Measurements from ENCODE around the gene NLRP11.
A peak's percentile ranks its signal among the peaks of the same experiment; 100 is the strongest.

NLRP11 gene

DNA sequence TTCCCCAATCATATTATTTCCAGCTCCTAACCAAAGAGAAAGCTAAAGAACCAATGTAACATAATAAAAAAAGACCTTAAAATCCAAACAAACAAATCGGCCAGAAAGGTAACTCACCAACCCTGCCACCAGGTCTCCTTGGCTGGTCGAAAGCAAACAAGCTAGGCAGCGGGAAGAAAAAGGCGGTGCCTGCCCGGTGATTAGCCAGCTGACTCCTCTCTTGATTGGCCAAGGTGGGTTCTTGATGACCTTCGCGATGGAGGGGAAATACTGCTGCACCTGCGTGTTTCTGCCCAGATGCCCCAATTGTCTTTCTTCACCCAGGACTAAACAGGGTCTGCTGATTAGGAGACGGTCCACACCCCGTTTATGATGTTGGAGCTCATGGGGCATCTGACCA lies at the start of gene NLRP11:
TSS of gene NLRP11 (minus strand) at position 154 of the 400 bp plus-strand sequence. CDS start 13,825 bp downstream, outside the sequence.
- DNase-seq, result no peak

DNA sequence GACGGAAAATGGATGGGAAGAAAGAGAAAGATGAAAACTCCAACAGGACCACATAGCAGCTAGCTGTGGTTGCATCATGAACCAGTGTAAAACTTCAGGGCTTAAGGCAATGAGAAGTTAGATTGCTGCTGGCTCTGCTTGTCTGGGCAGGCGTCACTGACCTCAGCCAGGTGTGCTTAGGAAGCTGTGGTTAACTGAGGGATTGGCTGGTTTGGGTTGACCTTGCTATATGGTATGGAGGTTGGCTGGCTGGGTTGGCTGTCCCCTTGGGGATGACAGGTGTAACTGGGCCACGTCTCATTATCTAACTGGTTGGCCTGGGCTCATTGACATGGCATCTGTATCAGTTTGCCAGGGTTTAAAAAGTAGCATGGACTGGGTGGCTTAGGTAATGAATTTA lies 45.4 kb upstream of the NLRP11 start:
- DNase-seq, result no peak

DNA sequence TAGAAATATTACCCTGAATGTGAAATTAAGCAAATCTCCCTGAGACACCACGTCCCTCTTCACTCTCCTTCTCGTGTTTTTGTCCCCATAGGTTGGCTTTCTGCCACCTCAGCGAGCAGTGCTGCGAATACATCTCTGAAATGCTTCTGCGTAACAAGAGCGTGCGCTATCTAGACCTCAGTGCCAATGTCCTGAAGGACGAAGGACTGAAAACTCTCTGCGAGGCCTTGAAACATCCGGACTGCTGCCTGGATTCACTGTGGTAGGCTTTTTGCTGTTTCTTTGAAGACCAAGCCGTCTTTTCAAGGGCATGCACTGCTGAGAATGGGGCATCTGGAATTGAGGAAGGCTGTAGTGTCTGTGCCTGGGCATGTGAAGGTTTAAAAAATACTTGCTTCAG lies 38.9 kb upstream of the NLRP11 start:
- DNase-seq, result no peak

DNA sequence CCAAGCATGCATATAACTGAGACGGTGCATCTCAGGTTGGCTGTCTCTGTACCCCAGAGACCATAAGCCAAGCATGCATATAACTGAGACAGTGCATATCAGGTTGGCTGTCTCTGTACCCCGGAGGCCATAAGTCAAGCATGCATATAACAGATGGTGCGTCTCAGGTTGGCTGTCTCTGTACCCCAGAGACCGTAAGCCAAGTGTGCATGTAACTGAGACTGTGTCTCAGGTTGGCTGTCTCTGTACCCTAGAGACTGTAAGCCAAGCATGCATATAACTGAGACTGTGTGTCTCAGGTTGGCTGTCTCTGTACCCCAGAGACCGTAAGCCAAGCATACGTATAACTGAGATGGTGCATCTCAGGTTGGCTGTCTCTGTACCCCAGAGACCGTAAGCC lies 35.3 kb upstream of the NLRP11 start:
- no peak for DNase-seq

DNA sequence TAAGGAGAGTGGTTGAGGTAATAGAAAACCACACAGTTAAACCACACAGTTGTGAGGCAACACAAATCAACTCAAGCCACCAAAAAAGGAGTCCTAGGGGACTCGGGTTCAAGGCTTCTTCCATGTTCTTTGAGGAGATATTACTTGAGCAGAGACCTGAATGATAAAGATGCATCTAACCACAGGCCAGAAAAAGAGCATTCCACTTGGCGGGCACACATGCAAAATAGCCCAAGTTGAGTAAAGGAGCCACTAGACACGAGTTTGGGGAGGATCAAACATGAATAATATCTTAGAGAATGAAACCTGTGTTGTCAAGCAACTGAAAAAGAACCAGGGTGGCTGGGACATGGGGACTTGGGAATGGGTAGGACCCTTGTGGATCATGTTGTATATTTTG lies 34.7 kb upstream of the NLRP11 start:
- DNase-seq, result no peak

DNA sequence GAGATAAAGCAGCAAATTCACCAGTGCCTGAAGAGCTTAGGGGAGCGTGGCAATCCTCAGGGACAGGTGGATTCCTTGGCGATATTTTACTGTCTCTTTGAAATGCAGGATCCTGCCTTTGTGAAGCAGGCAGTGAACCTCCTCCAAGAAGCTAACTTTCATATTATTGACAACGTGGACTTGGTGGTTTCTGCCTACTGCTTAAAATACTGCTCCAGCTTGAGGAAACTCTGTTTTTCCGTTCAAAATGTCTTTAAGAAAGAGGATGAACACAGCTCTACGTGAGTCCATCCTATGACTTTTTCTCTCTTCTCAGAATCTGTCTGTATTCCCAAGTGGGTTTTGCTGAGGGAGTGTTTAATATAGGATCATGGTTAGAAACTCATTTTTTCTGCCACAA lies 27.2 kb upstream of the NLRP11 start:
- no peak for DNase-seq

DNA sequence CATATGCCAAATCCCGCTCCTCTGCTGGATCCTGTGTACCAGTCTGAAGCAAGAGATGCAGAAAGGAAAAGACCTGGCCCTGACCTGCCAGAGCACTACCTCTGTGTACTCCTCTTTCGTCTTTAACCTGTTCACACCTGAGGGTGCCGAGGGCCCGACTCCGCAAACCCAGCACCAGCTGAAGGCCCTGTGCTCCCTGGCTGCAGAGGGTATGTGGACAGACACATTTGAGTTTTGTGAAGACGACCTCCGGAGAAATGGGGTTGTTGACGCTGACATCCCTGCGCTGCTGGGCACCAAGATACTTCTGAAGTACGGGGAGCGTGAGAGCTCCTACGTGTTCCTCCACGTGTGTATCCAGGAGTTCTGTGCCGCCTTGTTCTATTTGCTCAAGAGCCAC lies 26.6 kb upstream of the NLRP11 start:
- no peak for DNase-seq

DNA sequence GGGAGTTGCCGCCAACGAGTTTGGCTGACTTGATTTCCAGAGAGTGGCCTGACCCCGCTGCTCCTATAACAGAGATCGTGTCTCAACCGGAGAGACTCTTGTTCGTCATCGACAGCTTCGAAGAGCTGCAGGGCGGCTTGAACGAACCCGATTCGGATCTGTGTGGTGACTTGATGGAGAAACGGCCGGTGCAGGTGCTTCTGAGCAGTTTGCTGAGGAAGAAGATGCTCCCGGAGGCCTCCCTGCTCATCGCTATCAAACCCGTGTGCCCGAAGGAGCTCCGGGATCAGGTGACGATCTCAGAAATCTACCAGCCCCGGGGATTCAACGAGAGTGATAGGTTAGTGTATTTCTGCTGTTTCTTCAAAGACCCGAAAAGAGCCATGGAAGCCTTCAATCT lies 26.2 kb upstream of the NLRP11 start:
- DNase-seq, result no peak

DNA sequence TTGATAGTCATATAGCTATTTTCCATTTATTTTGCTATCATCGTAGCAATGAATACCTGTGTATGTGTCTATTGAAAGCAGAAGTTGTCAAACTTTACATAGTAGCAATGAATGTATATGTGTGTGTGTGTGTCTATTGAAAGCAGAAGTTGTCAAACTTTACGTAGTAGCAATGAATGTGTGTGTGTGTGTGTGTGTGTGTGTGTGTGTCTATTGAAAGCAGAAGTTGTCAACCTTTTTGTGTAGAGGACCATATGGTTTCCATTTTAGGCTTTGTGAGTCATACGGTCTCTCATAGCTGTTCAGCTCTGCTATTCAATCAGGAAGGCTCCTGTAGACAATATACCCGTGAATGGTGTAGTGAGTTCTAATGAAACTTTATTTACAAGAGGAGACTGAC lies 25.4 kb upstream of the NLRP11 start:
- DNase-seq, result no peak

DNA sequence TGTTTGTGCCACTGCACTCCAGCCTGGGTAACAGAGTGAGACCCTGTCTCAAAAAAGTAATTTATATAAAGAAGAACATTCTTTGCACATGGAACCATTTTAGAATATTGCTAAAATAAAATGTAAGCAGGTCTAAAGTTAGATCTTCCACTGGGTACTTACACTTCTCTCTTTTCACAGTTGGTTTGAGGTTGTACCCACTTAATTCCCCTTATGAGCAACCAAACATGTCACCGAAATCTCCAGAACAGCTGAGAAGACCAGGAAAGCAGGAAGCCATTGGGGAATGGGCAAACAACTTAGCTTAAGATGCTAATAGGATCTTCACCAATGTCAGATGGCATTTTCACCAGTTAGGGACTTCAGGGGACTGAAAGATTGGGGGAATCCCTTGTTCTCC lies 23.4 kb upstream of the NLRP11 start:
- no peak for DNase-seq

DNA sequence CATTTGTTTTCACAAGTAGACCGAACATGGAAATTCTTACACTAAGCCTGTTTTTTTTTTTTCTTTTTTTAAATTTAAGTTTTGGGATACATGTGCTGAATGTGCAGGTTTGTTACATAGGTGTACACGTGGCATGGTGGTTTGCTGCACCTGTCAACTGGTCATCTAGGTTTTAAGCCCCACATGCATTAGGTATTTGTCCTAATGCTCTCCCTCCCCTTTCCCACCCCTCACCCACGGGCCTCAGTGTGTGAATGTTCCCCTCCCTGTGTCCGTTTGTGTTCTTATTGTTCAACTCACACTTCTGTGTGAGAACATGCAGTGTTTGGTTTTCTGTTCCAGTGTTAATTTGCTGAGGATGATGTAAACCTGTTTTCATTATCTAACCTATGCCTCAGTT lies 7.1 kb upstream of the NLRP11 start:
- DNase-seq, result no peak

DNA sequence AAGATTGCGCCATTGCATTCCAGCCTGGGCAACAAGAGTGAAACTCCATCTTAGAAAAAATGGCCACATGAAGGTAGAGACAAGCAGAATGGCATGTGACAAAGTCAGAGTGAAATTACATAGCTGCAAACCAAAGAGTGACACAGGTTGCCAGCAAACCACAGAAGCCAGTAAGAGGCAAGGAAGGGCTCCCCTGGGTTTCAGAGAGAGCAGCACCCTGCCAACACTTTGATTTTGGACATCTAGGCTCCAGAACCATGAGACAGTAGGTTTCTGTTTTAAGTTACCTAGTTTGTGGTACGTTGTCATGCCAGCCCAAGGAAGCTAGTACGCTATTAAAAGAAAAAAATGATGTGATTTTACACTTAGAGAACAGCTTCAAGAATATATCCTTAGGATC lies 6.5 kb upstream of the NLRP11 start:
- no peak for DNase-seq

DNA sequence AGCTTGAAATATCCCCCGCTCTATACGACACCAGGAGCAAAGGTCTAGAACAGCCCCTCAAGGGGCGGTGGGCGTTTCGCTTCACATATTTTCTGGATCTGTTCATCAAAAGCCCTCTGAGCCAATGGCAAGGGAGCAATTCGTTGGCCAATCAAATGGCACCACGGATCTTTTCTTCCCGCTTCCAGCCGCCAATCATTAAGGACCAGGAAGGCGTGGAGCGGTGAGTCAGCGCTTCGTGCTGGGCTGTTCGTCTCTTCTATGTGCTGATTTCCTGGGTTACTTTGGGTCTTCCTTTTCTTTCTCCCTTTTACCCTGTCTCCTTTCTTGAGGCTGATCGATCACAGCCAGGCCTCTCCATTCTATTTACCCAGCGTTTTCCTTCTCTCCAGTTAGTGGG lies 4.5 kb upstream of the NLRP11 start, which contains the start of gene NLRP4:
TSS of gene NLRP4 (plus strand) at position 201 of the 400 bp plus-strand sequence. CDS start 15,541 bp downstream, outside the sequence.
- no peak for DNase-seq

DNA sequence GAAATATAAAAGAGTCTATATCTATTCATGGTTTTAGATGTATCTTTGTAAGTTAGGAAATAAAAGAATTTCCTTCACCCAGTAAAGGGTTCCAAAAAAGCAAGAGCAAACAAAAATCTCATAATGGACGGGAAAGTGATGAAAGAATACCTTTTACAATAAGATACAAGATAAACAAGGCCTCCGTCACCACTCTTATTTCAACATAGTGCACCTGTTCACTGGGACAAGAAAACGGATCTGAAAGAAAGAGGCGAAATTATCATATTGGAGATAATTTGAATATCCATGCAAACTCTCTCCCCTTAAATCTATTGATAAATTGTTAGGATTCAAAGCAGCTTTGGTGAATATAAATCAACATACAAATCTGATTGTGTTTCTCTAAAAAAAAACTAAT lies 877 bp upstream of the NLRP11 start:
- no peak for DNase-seq

DNA sequence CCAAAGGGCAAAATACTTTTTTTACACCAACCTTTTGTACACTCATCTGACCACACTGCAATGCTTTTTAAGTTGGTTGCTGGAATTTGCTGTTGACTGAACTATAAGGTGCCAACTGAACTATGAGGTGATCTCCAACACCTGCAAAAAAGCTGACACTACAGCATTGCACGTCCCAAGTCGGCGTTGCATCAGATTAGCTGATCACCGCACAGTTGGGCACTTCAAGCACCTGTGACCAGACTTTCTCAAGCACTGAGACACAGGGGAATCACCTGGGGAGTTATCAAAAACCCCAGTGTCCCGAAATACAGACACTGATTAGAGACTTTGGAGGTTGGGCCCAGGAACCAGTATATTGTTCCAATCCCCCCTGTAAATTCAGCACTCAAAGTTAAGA lies 1.1 kb downstream of the NLRP11 start:
- no peak for DNase-seq

DNA sequence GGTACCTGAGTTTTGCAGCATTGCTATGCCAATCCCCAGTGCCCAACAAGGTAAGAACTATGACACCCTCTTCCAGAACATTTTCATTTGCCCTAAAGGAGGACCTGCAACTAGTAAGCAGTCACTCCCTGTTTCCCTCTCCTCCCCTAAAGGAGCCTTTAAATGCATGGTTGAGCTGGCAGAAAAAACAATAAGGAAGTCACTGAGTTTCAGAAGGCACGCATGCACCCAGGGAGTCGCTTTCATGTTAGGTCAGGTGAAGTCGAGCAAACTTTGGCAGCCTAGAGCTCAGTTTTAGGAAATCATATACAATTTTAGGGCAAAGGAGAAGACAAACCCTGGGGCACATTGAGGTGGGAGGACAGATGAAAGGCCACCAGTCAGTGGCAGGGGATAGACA lies 11.8 kb downstream of the NLRP11 start:
- DNase-seq, result no peak

DNA sequence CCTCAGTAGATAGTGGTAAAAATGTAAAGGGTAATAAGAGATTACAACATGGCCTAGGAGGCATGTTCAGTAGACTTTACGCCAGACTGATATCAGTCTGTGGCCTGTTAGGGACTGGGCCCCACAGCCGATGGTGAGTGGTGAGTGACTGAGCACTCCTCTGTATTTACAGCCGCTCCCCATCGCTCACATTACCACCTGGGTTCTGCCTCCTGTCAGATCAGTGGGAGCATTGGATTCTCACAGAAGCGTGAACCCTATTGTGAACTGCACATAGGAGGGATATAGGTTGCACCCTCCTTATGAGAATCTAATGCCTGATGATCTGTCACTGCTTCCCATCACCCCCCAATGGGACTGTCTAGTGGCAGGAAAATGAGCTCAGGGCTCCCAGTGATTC lies 17.9 kb downstream of the NLRP11 start:
- no peak for DNase-seq

DNA sequence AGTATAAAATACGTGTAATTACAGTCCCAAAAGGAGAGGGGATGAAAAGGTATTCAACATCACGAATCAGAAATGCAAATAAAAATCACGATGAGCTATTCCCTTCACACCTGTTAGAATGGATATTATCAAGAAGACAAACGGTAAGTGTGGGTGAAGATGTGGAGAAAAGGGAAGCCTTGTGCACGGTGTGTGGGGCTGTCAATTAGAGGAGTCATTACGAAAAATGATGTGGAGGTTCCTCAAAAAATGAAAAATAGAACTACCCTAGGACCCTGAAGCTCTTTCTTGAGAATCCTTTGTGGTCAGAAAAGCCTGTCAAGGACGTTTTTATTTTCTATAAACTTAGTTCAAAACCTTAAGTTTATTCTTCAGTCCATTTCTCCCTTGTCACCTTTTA lies 19.4 kb downstream of the NLRP11 start:
- DNase-seq, result no peak

DNA sequence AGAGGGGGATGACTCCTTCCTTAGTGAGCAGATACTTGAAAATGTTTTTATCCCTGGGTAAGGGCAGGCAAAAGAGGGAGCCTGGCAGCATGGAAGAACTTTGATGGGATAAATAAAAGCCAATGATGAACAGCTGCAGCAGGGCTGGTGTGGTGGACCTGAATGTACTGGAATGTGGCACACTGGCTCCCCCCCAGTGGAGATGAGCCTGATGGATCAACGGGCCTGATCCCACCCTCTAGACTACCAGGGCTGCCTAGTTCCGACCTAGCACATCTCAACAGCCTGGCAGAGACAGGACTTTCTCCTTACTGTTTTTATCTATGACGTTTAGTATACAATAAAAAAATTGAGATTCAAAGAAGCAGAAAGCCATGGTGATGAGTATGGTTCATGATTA lies 20.5 kb downstream of the NLRP11 start:
- DNase-seq, result no peak

DNA sequence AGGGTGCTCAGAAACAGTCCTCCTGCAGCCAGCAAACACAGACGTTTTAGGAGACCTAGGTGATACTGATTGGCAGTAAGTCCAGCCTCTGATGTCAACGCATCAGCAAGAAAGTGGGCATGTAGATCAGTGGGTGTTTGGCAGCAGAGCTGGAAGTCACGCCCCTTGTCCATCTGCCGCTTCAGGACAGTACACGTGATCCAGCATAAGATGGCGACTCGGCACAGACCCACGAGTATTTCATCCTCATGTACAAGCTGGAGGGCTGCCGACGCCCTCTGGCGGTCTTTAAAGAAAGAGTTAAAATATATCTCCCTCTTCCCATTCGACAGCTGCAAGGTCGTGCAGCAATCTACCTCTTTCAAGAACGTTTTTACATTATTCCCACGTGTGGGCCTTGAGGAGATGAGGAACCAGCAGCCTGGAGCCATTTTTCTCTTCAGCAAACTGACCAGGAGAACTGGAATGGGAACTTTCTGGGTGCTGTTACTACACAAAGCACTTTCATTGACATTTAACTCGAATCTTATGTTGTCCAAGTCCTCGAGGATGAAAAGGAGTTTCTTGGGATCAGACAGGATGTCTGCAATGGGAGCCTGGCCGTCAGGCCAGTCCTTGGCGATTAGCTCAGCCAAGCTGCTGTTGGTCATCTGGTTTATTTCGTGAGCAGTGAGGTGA lies 22.3 kb downstream of the NLRP11 start:
- DNase-seq, result peak; percentile 84

DNA sequence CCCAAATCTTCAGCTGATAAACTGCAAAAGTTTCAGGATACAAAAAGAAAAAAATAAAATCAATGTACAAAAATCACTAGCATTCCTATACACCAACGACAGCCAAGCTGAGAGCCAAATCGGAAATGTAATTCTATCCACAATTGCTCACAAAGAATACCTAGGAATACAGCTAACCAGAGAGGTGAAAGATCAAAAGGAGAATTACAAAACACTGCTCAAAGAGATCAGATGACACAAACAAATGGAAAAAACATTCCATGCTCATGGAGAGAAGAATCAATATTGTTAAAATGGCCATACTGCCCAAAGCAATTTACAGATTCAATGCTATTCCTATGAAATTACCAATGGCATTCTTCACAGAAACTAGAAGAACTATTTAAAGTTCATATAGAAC lies 29.5 kb downstream of the NLRP11 start:
- DNase-seq, result no peak

DNA sequence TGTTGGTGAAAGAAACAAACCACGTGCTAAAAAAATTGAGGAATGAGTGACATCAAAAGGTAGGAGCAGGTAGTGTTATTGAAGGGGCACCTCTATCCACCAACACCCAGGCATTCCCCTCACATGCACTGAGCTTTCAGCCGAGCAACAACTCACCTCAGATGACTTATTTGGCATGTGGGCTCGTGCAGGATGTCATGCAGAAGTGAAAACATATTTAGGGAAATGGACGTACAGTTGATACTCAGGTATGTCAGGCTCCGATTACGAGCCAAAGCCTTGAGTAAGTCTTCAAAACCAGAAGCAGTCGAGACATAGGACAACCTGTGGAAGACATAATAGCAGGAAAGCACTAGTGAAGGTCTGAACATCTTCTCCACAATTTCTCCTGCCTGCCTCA lies 30.4 kb downstream of the NLRP11 start:
- no peak for DNase-seq

DNA sequence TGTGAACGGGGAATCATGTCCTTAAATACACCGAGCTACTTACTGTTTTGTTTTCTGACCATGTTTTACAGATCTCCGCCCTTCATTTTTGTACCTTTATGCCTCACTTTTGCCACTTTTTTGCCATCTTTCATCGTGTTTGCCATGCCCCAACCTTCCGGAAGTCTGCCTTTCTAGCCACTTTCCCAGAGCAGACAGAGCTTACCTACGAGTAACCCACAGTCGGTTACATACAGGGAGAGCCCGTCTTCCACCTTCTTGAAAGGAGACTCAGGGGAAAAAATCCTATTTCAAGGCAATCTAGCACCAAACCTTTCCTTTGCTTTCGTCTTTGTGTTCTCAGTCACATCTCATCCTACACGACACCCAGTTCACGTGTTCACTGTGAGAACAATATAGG lies 36.8 kb downstream of the NLRP11 start:
- DNase-seq, result no peak

DNA sequence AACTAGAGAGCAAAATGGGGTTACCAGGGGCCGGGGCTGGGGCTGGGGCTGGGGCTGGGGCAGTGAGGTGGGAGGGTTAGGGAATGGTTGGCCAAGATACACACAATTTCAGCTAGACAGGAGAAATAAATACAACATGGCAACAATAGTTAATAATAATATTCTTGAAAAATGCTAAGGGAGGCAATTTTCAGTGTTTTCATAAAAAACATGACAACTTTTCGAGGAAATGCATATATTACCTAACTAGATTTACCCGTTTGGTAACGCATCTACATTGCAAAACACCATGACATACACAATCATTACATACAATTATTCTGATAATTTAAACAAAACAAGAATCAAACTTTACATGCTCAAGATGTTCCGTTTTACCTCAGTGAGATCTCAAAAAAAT lies 50.7 kb downstream of the NLRP11 start:
- DNase-seq, result no peak

DNA sequence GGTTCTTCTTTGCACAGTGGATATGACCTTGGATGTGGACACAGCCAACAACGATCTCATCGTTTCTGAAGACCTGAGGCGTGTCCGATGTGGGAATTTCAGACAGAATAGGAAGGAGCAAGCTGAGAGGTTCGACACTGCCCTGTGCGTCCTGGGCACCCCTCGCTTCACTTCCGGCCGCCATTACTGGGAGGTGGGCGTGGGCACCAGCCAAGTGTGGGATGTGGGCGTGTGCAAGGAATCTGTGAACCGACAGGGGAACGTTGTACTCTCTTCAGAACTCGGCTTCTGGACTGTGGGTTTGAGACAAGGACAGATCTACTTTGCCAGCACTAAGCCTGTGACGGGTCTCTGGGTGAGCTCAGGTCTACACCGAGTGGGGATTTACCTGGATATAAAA lies 53.5 kb downstream of the NLRP11 start:
- DNase-seq, result no peak

DNA sequence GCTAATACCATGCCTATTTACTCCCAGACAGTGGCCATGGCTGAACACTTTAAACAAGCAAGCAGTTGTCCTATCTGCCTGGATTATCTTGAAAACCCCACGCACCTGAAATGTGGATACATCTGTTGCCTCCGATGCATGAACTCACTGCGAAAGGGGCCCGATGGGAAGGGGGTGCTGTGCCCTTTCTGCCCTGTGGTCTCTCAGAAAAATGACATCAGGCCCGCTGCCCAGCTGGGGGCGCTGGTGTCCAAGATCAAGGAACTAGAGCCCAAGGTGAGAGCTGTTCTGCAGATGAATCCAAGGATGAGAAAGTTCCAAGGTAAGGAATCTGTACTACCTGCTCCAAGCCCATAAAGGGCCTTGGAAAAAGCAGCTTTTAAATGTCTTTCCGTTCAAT lies 54.3 kb downstream of the NLRP11 start:
- DNase-seq, result peak; percentile 20
